ENCODE results near the gene TUBA8. TPM values are rescaled to one million over a fixed set of nuclear protein-coding genes. Genes with fewer than 3 reads are reported as not detected.
"Not testable (repeated sequence)": the region's sequence is repeated elsewhere in the genome, so short reads cannot be mapped to it uniquely, and the experiment has no call there.

The TUBA8 gene
- polyA plus RNA-seq, 3 donors from 2014 or later, result 2.2 to 2.9 TPM; not detected in 1

DNA sequence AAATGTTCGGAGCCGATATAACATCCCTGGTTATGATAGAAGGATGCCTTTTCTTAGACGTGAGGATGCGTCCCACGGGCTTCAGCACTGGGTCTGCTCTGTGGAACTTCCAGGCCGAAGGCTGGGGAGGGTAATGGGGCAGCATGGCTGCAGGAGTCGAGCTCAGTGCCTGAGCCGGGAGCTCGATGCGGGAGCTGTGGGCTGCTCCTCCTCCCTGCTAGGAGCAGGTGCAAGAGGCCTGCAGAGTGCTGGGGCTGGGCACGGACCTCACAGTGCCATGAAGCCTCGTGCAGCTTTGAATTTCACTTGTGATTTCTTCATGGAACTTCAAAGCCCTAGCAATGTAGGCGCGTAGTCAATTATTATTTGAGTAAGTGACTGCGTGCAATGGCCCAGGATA lies 6.0 kb downstream of the TUBA8 start:
- DNase-seq, result no peak
- Mint-ChIP-seq H3K4me1 (peaks cover 34 to 61% of the 10 kb centered on the region in 2 donors), H3K27ac (no peak overlapping the region), H3K9me3 (no peaks in the 10 kb centered on the region), H3K27me3 (ENCODE audit: low read depth in 3 of 3) (peaks cover 0 to 5% (median 0%) of the 10 kb centered on the region in 3 donors), H3K36me3 (no peaks in the 10 kb centered on the region), H3K4me3 (no peak overlapping the region)

GRCh38 chr22:18118345-18118915 lies 7.8 kb downstream of the TUBA8 start:
- DNase-seq, result no peak
- Mint-ChIP-seq H3K27me3 (ENCODE audit: low read depth in 3 of 3) (peaks cover 0 to 3% (median 0%) of the 10 kb centered on the region in 3 donors), H3K36me3 (no peaks in the 10 kb centered on the region)

GRCh38 chr22:18119409-18120110 lies 9.0 kb downstream of the TUBA8 start:
- H3K27me3 Mint-ChIP-seq (ENCODE audit: low read depth in 3 of 3), result peaks cover 0 to 3% (median 2%) of the 10 kb centered on the region in 3 donors
- H3K36me3 Mint-ChIP-seq, result no peaks in the 10 kb centered on the region
- peak overlapping the region in 1 of 6 donors; percentile 39 for H3K27ac Mint-ChIP-seq
- DNase-seq, result no peak
- no peaks in the 10 kb centered on the region for H3K9me3 Mint-ChIP-seq
- H3K4me3 Mint-ChIP-seq, result peak overlapping the region in 1 of 5 donors; percentile 26
- H3K4me1 Mint-ChIP-seq, result peaks cover 21 to 34% of the 10 kb centered on the region in 2 donors

More at GRCh38 chr22:18118345-18118915, 7.8 kb downstream of the TUBA8 start:
- Mint-ChIP-seq H3K27ac (no peak overlapping the region), H3K9me3 (no peaks in the 10 kb centered on the region), H3K4me1 (peaks cover 33 to 46% of the 10 kb centered on the region in 2 donors), H3K4me3 (no peak overlapping the region)

DNA sequence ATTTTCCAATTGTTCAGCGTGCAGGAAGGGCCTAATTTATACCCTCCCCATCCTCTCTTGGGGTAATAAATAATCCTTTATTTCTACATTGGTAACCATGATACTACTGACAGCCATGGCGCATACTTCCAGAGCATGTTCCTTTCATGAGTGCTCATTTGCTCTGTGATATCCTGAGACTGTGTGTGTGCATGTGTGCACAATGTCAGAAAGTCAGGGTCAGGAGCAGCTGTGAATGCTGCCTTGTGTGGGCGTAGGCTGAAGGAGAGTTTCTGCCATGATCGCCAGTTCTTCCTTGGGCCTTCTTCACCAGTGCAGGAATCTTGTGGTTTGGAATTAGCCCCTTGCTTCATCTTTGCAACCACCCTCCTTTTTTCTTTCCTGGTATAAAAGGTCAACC lies 10.2 kb downstream of the TUBA8 start:
- H3K4me3 Mint-ChIP-seq, result no peak overlapping the region
- H3K4me1 Mint-ChIP-seq, result peaks cover 19 to 26% of the 10 kb centered on the region in 2 donors
- H3K27ac Mint-ChIP-seq, result no peak overlapping the region
- peaks cover 0 to 1% (median 0%) of the 10 kb centered on the region in 3 donors for H3K36me3 Mint-ChIP-seq
- DNase-seq, result no peak
- H3K9me3 Mint-ChIP-seq, result no peaks in the 10 kb centered on the region
- peaks cover 0 to 3% (median 2%) of the 10 kb centered on the region in 3 donors for H3K27me3 Mint-ChIP-seq (ENCODE audit: low read depth in 3 of 3)

DNA sequence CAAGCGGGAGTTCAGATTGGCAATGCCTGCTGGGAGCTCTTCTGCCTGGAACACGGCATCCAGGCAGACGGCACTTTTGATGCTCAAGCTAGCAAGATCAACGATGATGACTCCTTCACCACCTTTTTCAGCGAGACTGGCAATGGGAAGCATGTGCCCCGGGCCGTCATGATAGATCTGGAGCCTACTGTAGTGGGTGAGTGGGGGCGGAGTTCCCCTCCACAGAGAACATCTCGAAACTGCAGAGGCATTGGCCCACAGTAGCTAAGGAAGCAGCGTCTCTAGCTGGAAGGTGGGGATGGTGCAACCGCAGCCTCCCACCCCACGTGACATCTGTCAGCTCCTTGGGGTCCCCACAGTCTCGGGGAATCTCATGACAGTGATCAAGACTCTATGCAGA lies 10.9 kb downstream of the TUBA8 start:
- Mint-ChIP-seq H3K36me3 (peaks cover 3 to 7% (median 4%) of the 10 kb centered on the region in 3 donors), H3K27me3 (ENCODE audit: low read depth in 3 of 3) (peaks cover 0 to 3% (median 2%) of the 10 kb centered on the region in 3 donors), H3K9me3 (no peaks in the 10 kb centered on the region), H3K4me3 (no peak overlapping the region), H3K27ac (no peak overlapping the region), H3K4me1 (peaks cover 19 to 26% of the 10 kb centered on the region in 2 donors)
- DNase-seq, result no peak

DNA sequence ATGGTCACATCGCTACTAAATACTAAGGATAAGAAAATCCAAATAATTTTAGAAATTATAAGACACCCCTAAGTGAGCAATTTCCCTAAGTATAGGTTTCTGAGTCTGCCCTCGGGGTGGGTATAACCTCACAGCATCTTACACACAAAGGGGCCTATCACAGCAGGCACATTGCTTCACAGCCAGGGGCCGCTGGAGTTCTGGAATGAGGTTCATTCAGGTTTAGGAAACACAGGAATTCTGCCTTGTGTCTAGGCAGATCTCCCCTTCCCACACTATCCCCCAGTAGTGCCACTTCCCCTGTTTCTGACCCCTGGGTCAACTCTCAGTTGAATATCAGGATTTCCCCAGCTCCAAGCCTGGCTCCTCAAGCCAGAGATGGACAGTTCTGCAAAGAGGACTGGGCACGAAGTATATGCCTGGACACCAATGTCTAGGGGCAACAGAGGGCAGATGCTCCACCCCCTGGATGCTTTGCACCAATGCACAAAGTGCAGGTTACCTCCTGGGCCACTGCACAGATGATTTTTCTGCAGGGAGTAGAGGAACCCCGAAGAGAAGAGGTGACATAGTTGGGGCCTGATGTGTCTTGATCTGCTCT lies 11.4 kb downstream of the TUBA8 start:
- Mint-ChIP-seq H3K27ac (no peak overlapping the region), H3K9me3 (no peaks in the 10 kb centered on the region), H3K27me3 (ENCODE audit: low read depth in 3 of 3) (peaks cover 0 to 3% (median 2%) of the 10 kb centered on the region in 3 donors), H3K36me3 (peaks cover 7 to 12% (median 7%) of the 10 kb centered on the region in 3 donors), H3K4me3 (no peak overlapping the region), H3K4me1 (peaks cover 19 to 26% of the 10 kb centered on the region in 2 donors)
- DNase-seq, result no peak

DNA sequence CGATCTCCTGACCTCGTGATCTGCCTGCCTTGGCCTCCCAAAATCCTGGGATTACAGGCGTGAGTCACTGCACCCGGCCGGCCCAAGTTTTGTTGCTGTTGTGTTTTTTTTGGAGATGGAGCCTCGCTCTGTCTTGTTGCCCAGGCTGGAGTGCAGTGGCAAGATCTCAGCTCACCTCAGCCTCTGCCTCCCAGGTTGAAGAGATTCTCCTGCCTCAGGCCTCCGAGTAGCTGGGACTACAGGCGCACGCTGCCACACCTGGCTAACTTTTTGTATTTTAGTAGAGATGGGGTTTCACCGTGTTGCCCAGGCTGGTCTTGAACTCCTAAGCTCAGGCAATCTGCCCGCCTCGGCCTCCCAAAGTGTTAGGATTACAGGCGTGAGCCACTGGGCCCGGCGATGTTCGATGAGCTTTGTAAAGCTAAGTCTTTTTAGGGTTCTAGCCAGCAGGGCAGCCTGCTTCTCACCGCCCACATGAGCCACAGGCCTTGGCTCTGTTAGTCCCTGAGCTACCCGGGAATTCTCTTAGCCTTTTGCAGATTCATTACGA lies 12.9 kb downstream of the TUBA8 start:
- DNase-seq; H3K9me3 Mint-ChIP-seq; H3K27ac Mint-ChIP-seq; H3K4me3 Mint-ChIP-seq; H3K27me3 Mint-ChIP-seq (ENCODE audit: low read depth in 3 of 3): not testable (repeated sequence)
- Mint-ChIP-seq H3K36me3 (peaks cover 7 to 16% (median 7%) of the 10 kb centered on the region in 3 donors), H3K4me1 (peaks cover 18 to 22% of the 10 kb centered on the region in 2 donors)

GRCh38 chr22:18126606-18127005 lies 16.0 kb downstream of the TUBA8 start:
- Mint-ChIP-seq H3K9me3 (no peaks in the 10 kb centered on the region), H3K27ac (no peak overlapping the region), H3K27me3 (ENCODE audit: low read depth in 3 of 3) (peaks cover 0 to 2% (median 0%) of the 10 kb centered on the region in 3 donors), H3K36me3 (peaks cover 12 to 21% (median 13%) of the 10 kb centered on the region in 3 donors), H3K4me1 (no peaks in the 10 kb centered on the region), H3K4me3 (no peak overlapping the region)
- no peak for DNase-seq

DNA sequence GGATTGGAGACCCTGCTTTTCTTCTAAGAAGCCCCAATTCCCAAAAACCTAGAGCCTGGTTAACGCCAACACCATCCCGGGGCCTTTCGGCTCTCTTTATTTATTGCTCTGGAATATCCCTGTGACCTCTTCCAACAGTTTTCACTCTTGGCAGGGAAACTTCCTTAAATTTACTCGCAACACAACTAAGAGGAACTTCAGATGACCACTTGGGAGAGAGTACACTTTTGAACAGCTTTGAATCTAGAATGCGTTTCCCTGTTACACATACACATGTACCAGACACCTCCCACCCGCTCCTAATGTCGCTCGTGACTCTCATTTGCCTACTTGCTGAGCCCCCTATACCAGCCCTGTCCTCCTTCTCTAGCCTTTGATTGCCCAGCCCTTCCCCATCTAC lies 19.4 kb downstream of the TUBA8 start:
- peaks cover 0 to under 1% (median 0%) of the 10 kb centered on the region in 3 donors for H3K27me3 Mint-ChIP-seq (ENCODE audit: low read depth in 3 of 3)
- H3K27ac Mint-ChIP-seq, result no peak overlapping the region

GRCh38 chr22:18130699-18131429 lies 20.3 kb downstream of the TUBA8 start:
- H3K9me3 Mint-ChIP-seq, result no peaks in the 10 kb centered on the region
- H3K36me3 Mint-ChIP-seq, result peaks cover 12 to 28% (median 18%) of the 10 kb centered on the region in 3 donors
- no peak overlapping the region for H3K4me3 Mint-ChIP-seq
- peaks cover 0 to 3% (median 2%) of the 10 kb centered on the region in 3 donors for H3K27me3 Mint-ChIP-seq (ENCODE audit: low read depth in 3 of 3)
- no peaks in the 10 kb centered on the region for H3K4me1 Mint-ChIP-seq
- DNase-seq, result no peak
- H3K27ac Mint-ChIP-seq, result no peak overlapping the region

More for the DNA sequence above, 19.4 kb downstream of the TUBA8 start:
- DNase-seq, result no peak
- Mint-ChIP-seq H3K9me3 (no peaks in the 10 kb centered on the region), H3K36me3 (peaks cover 12 to 29% (median 18%) of the 10 kb centered on the region in 3 donors), H3K4me3 (no peak overlapping the region), H3K4me1 (no peaks in the 10 kb centered on the region)

- DNase-seq, result no peak
- H3K9me3 Mint-ChIP-seq, result no peaks in the 10 kb centered on the region
- peak overlapping the region in 1 of 6 donors; percentile 8 for H3K27ac Mint-ChIP-seq
- H3K36me3 Mint-ChIP-seq, result peaks cover 5 to 17% (median 16%) of the 10 kb centered on the region in 3 donors
- peaks cover 0 to 3% (median 2%) of the 10 kb centered on the region in 3 donors for H3K27me3 Mint-ChIP-seq (ENCODE audit: low read depth in 3 of 3)
- no peaks in the 10 kb centered on the region for H3K4me1 Mint-ChIP-seq
- no peak overlapping the region for H3K4me3 Mint-ChIP-seq
Measured at GRCh38 chr22:18133452-18133851, 22.8 kb downstream of the TUBA8 start.

DNA sequence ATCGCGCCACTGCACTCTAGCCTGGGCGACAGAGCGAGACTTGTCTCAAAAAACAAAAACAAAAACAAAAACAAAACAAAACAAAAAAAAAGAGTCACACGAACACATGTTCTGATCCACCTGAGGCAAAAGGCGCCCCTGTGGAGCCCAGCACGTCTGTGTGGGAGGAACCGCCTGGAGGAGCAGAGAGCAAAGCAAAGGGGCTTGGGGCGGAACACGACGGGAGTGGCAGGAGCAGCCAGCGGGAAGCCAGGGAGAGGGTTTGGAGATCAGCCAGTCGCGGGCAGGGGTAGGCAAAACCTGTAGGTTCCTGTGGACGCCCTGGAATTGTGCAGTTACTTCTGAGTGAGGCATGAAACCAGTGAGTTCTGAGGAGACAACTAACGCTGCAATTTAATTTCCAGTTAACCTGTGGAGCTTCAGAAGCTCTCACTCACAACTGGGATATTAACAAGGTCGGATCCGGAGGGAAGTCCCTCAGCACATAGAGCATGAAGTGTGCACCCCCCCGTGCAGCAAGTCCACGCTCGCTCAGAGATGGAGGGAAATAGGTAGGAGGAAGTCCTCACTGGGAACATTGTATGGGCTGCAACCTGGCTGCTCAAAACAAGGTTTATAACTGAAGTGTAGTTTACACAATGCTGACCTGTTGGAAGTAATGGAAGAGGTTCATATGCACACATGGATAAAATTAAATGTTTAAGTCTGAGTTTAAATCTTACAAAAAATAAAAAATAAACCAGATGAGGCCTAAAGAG lies 26.1 kb downstream of the TUBA8 start:
- Mint-ChIP-seq H3K9me3 (no peaks in the 10 kb centered on the region), H3K4me3 (no peak overlapping the region), H3K4me1 (no peaks in the 10 kb centered on the region), H3K27me3 (ENCODE audit: low read depth in 3 of 3) (peaks cover 0 to 3% (median 2%) of the 10 kb centered on the region in 3 donors), H3K36me3 (peaks cover 10 to 23% (median 11%) of the 10 kb centered on the region in 3 donors), H3K27ac (no peak overlapping the region)
- no peak for DNase-seq

DNA sequence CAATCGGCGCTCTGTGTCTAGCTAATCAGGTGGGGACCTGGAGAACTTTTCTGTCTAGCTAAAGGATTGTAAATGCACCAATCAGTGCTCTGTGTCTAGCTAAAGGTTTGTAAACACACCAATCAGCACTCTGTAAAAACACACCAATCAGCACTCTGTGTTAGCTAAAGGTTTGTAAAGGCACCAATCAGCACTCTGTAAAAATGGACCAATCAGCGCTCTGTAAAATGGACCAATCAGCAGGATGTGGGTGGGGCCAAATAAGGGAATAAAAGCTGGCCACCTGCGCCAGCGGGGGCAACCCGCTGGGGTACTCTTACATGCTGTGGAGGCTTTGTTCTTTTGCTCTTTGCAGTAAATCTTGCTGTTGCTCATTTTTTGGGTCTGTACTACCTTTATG lies 30.4 kb downstream of the TUBA8 start:
- H3K9me3 Mint-ChIP-seq; H3K4me3 Mint-ChIP-seq; H3K27me3 Mint-ChIP-seq (ENCODE audit: low read depth in 3 of 3); DNase-seq; H3K27ac Mint-ChIP-seq; H3K4me1 Mint-ChIP-seq: not testable (repeated sequence)
- peaks cover 8 to 14% (median 14%) of the 10 kb centered on the region in 3 donors for H3K36me3 Mint-ChIP-seq
